ENCODE measurements around the gene DPYSL4.

DPYSL4 gene

GRCh38 chr10:132179551-132180392 lies 7.0 kb upstream of the DPYSL4 start:
- DNase-seq, result no peak

- DNase-seq, result no peak
Observed at GRCh38 chr10:132180736-132181135, 6.0 kb upstream of the DPYSL4 start.

GRCh38 chr10:132181691-132182425 lies 4.9 kb upstream of the DPYSL4 start:
- no peak for DNase-seq

- no peak for DNase-seq
Observed at GRCh38 chr10:132182591-132182990, 4.2 kb upstream of the DPYSL4 start.

- DNase-seq, result no peak
Observed at GRCh38 chr10:132183046-132183445, 3.7 kb upstream of the DPYSL4 start.

GRCh38 chr10:132184816-132185593 lies 1.7 kb upstream of the DPYSL4 start:
- DNase-seq, result no peak

GRCh38 chr10:132185601-132186487 lies 904 bp upstream of the DPYSL4 start:
- peak; percentile 59 for DNase-seq

- no peak for DNase-seq
Observed at GRCh38 chr10:132187430-132188138, 836 bp downstream of the DPYSL4 start.

- no peak for DNase-seq
Observed at GRCh38 chr10:132188331-132188730, 1.6 kb downstream of the DPYSL4 start.

GRCh38 chr10:132189016-132189415 lies 2.3 kb downstream of the DPYSL4 start:
- no peak for DNase-seq

GRCh38 chr10:132189810-132190422 lies 3.2 kb downstream of the DPYSL4 start:
- no peak for DNase-seq

GRCh38 chr10:132192076-132192975 lies 5.6 kb downstream of the DPYSL4 start:
- no peak for DNase-seq

GRCh38 chr10:132192991-132193665 lies 6.4 kb downstream of the DPYSL4 start:
- DNase-seq, result no peak

GRCh38 chr10:132193907-132194552 lies 7.3 kb downstream of the DPYSL4 start:
- DNase-seq, result no peak

GRCh38 chr10:132194726-132195125 lies 8.0 kb downstream of the DPYSL4 start:
- no peak for DNase-seq

- DNase-seq, result no peak
Observed at GRCh38 chr10:132195366-132196075, 8.8 kb downstream of the DPYSL4 start.

- DNase-seq, result no peak
Observed at GRCh38 chr10:132196178-132197113, 9.7 kb downstream of the DPYSL4 start.
